HepG2 (cell line): Measurements from ENCODE around the gene CREB1. TPM values are rescaled to one million over a fixed set of nuclear protein-coding genes. Genes with fewer than 3 reads are reported as not detected.

ENCODE experiments used
- BCL6 ChIP-seq: IDR thresholded peaks from 2 replicates; pipeline ENCODE4 v1.6.1; 2016; ENCODE audit warnings: missing genetic modification reagents, missing compliant biosample characterization
- CC2D1A ChIP-seq: sonication (generic); formaldehyde crosslinking; IDR thresholded peaks from 2 replicates; pipeline ENCODE4 v1.8.1; 2023; ENCODE audit warnings: mild to moderate bottlenecking, missing genetic modification reagents
- EZH2 ChIP-seq: conservative IDR thresholded peaks from 2 replicates; pipeline ENCODE4 v1.6.1; 2012; ENCODE audit warnings: mild to moderate bottlenecking, low read depth, low read length, moderate library complexity
- JUN ChIP-seq: sonication (generic); formaldehyde crosslinking; IDR thresholded peaks from 2 replicates; pipeline ENCODE4 v1.4.0; 2020; ENCODE audit warnings: mild to moderate bottlenecking, missing genetic modification reagents
- RAD21 ChIP-seq: fragments of 450-650 bp; formaldehyde crosslinking; IDR thresholded peaks from 2 replicates; pipeline ENCODE4 v1.5.0; 2020; ENCODE audit warnings: mild to moderate bottlenecking
- polyA plus RNA-seq, 8 experiments: library from polyadenylated mRNA; depleted of rRNA in 3 of 8; stranded (reverse) in 7 of 8; unstranded in 1 of 8; fragments of >200 nt; fragmentation: Illumina TruSeq in 4 of 8; extraction: Trizol in 4 of 8; gene quantifications; 2 replicates each; pipeline versions ENCODE4 v1.2.1 to v1.2.3, GENCODE V29; 2011 to 2016; ENCODE audit warnings: low read depth in 4 of 8, missing spikeins in 1 of 8, mixed read lengths in 1 of 8; ENCODE audit not compliant: insufficient read depth in 1 of 8
- total RNA-seq, 5 experiments: library from RNA; depleted of rRNA; stranded (reverse); fragments of >200 nt; fragmentation: Illumina TruSeq; extraction: Trizol; gene quantifications; 2 replicates each; pipeline ENCODE4 v1.2.3, GENCODE V29; 2016; ENCODE audit warnings: low read depth in 1 of 5
- TF ChIP-seq, protein P1 (sequence below): sonication (generic); formaldehyde crosslinking; IDR thresholded peaks from 2 replicates; pipeline ENCODE4 v1.4.0; 2020; ENCODE audit warnings: mild to moderate bottlenecking, missing genetic modification reagents
- TF ChIP-seq, protein P2 (sequence below): IDR thresholded peaks from 2 replicates; pipeline ENCODE4 v1.6.1; 2012; ENCODE audit warnings: low read length, improper control_type of control experiment
- TF ChIP-seq, protein P3 (sequence below): sonication (generic); formaldehyde crosslinking; IDR thresholded peaks from 2 replicates; pipeline ENCODE4 v1.4.0; 2020; ENCODE audit warnings: missing genetic modification reagents
- TF ChIP-seq, protein P4 (sequence below): IDR thresholded peaks from 2 replicates; pipeline ENCODE4 v1.6.1; 2016; ENCODE audit warnings: missing compliant biosample characterization, missing genetic modification reagents, borderline replicate concordance
- TF ChIP-seq, protein P5 (sequence below): sonication (generic); formaldehyde crosslinking; IDR thresholded peaks from 2 replicates; pipeline ENCODE4 v1.4.0; 2020; ENCODE audit warnings: missing genetic modification reagents

Gene CREB1
- total and polyA plus RNA-seq, 2 of the 13 experiments (the other 11 are each of a cell fraction or from before 2014, with no cell fraction given), result 51.8 to 51.9 TPM

DNA sequence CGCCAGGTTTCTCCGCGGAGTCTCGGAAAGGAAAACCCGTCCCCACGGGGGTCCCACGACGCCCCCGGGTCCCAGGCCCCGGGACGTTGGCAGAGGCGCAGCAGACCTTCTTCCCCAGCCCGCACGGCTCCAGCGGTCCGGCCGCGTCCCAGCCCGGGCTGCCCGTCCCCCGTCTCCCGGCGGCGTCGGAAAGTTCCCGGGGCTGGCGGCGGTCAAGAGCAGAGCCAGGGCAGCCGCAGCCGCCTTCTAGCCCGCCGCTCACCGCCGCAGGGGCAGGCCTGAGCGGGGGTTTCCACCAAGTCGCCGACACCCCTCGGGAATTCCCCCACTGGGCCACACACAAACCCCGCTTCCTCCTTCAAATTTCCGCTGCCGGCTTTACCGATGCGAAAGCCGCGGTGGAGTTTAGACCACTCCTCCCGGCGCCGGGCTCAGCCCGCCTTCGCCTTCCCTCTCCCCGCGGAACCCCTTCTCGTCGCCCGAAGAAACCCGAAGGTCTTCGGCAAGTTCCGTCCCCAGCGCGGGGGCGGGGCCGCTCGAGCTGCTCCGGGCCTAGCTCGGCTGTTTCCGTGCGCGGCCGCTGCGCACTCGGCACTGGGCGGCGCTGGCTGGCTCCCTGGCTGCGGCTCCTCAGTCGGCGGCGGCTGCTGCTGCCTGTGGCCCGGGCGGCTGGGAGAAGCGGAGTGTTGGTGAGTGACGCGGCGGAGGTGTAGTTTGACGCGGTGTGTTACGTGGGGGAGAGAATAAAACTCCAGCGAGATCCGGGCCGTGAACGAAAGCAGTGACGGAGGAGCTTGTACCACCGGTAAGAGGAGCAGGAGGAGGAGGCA, at the start of gene CREB1 (continued):
- TF ChIP-seq, protein P1, sequence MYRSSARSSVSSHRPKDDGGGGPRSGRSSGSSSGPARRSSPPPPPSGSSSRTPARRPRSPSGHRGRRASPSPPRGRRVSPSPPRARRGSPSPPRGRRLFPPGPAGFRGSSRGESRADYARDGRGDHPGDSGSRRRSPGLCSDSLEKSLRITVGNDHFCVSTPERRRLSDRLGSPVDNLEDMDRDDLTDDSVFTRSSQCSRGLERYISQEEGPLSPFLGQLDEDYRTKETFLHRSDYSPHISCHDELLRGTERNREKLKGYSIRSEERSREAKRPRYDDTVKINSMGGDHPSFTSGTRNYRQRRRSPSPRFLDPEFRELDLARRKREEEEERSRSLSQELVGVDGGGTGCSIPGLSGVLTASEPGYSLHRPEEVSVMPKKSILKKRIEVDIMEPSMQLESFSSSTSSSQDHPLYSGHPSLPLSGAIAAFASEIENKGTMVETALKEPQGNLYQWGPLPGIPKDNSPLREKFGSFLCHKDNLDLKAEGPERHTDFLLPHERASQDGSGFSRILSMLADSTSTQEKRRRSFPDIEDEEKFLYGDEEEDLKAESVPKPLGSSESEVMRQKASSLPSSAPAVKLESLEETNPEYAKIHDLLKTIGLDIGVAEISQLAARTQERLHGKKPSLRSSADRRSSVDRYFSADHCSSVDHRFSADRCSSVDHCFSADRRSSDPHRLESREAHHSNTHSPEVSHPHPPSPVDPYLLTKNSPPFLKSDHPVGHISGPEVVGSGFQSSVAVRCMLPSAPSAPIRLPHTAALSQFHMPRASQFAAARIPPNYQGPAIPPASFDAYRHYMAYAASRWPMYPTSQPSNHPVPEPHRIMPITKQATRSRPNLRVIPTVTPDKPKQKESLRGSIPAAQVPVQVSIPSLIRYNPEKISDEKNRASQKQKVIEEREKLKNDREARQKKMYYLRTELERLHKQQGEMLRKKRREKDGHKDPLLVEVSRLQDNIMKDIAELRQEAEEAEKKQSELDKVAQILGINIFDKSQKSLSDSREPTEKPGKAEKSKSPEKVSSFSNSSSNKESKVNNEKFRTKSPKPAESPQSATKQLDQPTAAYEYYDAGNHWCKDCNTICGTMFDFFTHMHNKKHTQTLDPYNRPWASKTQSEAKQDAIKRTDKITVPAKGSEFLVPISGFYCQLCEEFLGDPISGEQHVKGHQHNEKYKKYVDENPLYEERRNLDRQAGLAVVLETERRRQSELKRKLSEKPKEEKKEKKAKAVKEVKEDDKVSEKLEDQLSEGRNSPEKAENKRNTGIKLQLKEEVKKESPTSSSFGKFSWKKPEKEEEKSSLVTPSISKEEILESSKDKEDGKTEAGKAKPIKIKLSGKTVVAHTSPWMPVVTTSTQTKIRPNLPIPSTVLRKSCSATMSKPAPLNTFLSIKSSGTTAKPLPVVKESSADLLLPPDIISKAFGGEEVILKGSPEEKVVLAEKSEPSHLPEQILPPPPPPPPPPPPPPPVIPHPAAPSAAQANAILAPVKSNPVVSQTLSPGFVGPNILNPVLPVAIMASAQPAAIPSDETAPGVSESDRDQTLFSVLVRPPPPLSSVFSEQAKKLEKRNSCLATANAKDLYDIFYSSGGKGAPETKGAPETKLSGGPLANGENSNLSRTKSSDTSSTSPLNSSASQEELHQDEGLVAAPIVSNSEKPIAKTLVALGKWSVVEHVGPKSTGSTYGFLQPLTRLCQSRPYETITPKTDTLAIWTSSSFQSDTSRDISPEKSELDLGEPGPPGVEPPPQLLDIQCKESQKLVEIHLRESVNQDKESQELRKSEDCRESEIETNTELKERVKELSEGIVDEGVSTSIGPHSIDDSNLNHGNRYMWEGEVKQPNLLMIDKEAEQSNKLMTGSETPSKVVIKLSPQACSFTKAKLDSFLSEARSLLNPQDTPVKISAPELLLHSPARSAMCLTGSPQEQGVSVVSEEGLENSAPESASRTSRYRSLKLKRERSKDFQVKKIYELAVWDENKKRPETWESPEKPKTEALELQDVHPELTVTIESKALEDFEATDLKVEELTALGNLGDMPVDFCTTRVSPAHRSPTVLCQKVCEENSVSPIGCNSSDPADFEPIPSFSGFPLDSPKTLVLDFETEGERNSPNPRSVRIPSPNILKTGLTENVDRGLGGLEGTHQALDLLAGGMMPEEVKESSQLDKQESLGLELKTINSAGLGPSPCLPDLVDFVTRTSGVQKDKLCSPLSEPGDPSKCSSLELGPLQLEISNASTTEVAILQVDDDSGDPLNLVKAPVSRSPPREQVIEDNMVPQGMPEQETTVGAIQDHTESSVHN (CRISPR knock-in tag), result peak; percentile 89
- no peak for TF ChIP-seq EZH2
- TF ChIP-seq, protein P2, sequence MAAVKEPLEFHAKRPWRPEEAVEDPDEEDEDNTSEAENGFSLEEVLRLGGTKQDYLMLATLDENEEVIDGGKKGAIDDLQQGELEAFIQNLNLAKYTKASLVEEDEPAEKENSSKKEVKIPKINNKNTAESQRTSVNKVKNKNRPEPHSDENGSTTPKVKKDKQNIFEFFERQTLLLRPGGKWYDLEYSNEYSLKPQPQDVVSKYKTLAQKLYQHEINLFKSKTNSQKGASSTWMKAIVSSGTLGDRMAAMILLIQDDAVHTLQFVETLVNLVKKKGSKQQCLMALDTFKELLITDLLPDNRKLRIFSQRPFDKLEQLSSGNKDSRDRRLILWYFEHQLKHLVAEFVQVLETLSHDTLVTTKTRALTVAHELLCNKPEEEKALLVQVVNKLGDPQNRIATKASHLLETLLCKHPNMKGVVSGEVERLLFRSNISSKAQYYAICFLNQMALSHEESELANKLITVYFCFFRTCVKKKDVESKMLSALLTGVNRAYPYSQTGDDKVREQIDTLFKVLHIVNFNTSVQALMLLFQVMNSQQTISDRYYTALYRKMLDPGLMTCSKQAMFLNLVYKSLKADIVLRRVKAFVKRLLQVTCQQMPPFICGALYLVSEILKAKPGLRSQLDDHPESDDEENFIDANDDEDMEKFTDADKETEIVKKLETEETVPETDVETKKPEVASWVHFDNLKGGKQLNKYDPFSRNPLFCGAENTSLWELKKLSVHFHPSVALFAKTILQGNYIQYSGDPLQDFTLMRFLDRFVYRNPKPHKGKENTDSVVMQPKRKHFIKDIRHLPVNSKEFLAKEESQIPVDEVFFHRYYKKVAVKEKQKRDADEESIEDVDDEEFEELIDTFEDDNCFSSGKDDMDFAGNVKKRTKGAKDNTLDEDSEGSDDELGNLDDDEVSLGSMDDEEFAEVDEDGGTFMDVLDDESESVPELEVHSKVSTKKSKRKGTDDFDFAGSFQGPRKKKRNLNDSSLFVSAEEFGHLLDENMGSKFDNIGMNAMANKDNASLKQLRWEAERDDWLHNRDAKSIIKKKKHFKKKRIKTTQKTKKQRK, result no peak
- TF ChIP-seq, protein P3, sequence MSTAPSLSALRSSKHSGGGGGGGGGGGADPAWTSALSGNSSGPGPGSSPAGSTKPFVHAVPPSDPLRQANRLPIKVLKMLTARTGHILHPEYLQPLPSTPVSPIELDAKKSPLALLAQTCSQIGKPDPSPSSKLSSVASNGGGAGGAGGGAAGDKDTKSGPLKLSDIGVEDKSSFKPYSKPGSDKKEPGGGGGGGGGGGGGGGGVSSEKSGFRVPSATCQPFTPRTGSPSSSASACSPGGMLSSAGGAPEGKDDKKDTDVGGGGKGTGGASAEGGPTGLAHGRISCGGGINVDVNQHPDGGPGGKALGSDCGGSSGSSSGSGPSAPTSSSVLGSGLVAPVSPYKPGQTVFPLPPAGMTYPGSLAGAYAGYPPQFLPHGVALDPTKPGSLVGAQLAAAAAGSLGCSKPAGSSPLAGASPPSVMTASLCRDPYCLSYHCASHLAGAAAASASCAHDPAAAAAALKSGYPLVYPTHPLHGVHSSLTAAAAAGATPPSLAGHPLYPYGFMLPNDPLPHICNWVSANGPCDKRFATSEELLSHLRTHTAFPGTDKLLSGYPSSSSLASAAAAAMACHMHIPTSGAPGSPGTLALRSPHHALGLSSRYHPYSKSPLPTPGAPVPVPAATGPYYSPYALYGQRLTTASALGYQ (CRISPR knock-in tag), result no peak
- TF ChIP-seq RAD21 (CRISPR knock-in tag), result peak; percentile 30
- TF ChIP-seq JUN (CRISPR knock-in tag), result peak; percentile 82
- TF ChIP-seq, protein P4, sequence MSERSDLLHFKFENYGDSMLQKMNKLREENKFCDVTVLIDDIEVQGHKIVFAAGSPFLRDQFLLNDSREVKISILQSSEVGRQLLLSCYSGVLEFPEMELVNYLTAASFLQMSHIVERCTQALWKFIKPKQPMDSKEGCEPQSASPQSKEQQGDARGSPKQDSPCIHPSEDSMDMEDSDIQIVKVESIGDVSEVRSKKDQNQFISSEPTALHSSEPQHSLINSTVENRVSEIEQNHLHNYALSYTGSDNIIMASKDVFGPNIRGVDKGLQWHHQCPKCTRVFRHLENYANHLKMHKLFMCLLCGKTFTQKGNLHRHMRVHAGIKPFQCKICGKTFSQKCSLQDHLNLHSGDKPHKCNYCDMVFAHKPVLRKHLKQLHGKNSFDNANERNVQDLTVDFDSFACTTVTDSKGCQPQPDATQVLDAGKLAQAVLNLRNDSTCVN, result peak; percentile 70; the same call in 1 of the 2 replicates
- TF ChIP-seq, protein P5, sequence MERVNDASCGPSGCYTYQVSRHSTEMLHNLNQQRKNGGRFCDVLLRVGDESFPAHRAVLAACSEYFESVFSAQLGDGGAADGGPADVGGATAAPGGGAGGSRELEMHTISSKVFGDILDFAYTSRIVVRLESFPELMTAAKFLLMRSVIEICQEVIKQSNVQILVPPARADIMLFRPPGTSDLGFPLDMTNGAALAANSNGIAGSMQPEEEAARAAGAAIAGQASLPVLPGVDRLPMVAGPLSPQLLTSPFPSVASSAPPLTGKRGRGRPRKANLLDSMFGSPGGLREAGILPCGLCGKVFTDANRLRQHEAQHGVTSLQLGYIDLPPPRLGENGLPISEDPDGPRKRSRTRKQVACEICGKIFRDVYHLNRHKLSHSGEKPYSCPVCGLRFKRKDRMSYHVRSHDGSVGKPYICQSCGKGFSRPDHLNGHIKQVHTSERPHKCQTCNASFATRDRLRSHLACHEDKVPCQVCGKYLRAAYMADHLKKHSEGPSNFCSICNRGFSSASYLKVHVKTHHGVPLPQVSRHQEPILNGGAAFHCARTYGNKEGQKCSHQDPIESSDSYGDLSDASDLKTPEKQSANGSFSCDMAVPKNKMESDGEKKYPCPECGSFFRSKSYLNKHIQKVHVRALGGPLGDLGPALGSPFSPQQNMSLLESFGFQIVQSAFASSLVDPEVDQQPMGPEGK (CRISPR knock-in tag), result no peak; the same call in 1 of the 2 replicates
- peak; percentile 20; the same call in 1 of the 2 replicates for TF ChIP-seq BCL6 (CRISPR knock-in tag)
- TF ChIP-seq CC2D1A (CRISPR knock-in tag), result no peak
